M059J (cell line): Measurements from ENCODE around the gene ARHGEF19. TPM values are rescaled to one million over a fixed set of nuclear protein-coding genes. Genes with fewer than 3 reads are reported as not detected.

ENCODE experiments used
- DNase-seq: peaks from one replicate; pipeline ENCODE4 v3.0.0-alpha.2; 2012; ENCODE audit warnings: low read depth
- total RNA-seq: library from RNA; depleted of rRNA; stranded (reverse); fragments of >200 nt; shearing (Covaris generic); gene quantifications from 2 replicates; pipeline ENCODE4 v1.2.3, GENCODE V29; 2014; rRNA removed

ARHGEF19 gene
- total RNA-seq, 1 experiment from 2014 or later = 3.2 TPM

- no peak for DNase-seq
Measured at GRCh38 chr1:16150508-16150907, 61.9 kb downstream of the ARHGEF19 start.

GRCh38 chr1:16149702-16150488 lies 62.6 kb downstream of the ARHGEF19 start:
- DNase-seq = no peak

GRCh38 chr1:16149146-16149545 lies 63.3 kb downstream of the ARHGEF19 start:
- DNase-seq = no peak

DNA sequence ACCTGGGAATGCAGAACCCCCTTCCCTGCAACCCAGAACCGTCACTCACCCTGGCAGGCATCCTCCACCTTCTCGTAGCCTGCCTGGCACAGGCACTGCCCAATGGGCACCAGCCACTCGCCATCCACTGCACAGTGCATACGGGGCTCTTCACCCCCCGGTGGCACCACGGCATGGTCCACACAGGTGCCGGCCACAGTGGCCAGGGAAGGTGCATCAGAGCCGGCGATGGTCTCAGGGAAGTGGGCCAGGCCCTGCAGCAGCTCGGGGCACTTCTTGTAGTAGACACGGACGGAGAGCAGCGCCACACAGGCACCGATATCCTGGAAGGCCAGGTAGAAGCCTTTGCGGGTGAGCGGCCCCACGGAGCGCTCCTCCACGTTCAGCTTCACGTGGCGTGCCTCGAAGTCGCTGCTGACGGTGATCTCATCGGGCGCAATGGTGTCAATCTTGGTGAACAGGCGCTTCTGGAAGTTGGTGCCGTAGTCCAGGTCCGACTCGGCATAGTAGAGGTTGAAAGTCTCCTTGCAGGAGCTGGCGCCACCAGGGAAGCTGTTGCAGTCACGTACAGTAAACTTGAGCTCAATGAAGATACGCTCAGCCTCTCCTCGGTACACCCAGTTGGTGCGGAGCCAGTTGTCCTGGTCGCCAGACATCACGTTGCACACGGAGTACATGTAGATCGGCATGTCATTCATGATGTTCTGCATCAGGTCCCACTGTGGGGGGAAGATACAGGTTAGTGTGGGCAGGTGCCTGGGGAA lies 63.9 kb downstream of the ARHGEF19 start:
- no peak for DNase-seq

Other genes with a start within 250 kb of the ARHGEF19 start
- 26.6 and 37.6 TPM in 2 replicates for gene ZBTB17, start 236.6 kb downstream of the ARHGEF19 start, total RNA-seq
- gene SRARP, start 208.4 kb downstream of the ARHGEF19 start, total RNA-seq = not detected in 2 replicates
- 1.4 and 1.9 TPM in 2 replicates for gene HSPB7, start 194.6 kb downstream of the ARHGEF19 start, total RNA-seq
- gene CLCNKA, start 190.6 kb downstream of the ARHGEF19 start, total RNA-seq = 0.42 TPM in 1 of 2 replicates, not detected in the other
- 0.05 and 0.32 TPM in 2 replicates for gene CLCNKB, start 168.9 kb downstream of the ARHGEF19 start, total RNA-seq
- 0.71 and 1.7 TPM in 2 replicates for gene FAM131C, start 139.0 kb downstream of the ARHGEF19 start, total RNA-seq
- gene EPHA2, start 56.6 kb downstream of the ARHGEF19 start, total RNA-seq = 136 and 212 TPM in 2 replicates
- 1.6 and 6.5 TPM in 2 replicates for gene CPLANE2, start 24.5 kb upstream of the ARHGEF19 start, total RNA-seq
- gene FBXO42, start 139.8 kb upstream of the ARHGEF19 start, total RNA-seq = 13.8 and 29.2 TPM in 2 replicates
- gene SZRD1, start 154.6 kb upstream of the ARHGEF19 start, total RNA-seq = 91.1 and 125 TPM in 2 replicates
- gene SPATA21, start 224.8 kb upstream of the ARHGEF19 start, total RNA-seq = 0.02 TPM in 1 of 2 replicates, not detected in the other
- 70.6 and 105 TPM in 2 replicates for gene NECAP2, start 228.1 kb upstream of the ARHGEF19 start, total RNA-seq